H9 (cell line): Measurements from ENCODE around the gene UBTF. TPM values are rescaled to one million over a fixed set of nuclear protein-coding genes. Genes with fewer than 3 reads are reported as not detected.

Source experiments
- DNase-seq: peaks from one replicate; pipeline ENCODE4 v3.0.0-alpha.2; 2017
- H2AFZ ChIP-seq: one replicate; pipeline ENCODE4 v1.6.1; 2013; ENCODE audit warnings: mild to moderate bottlenecking, low read length, control low read depth, moderate library complexity
- H2AK5ac ChIP-seq: 2 replicates; pipeline ENCODE4 v1.6.1; 2013; ENCODE audit warnings: low read length, control low read depth, mixed read lengths; ENCODE audit not compliant: insufficient read length
- H2BK120ac ChIP-seq: one replicate; pipeline ENCODE4 v1.6.1; 2013; ENCODE audit warnings: low read depth, mild to moderate bottlenecking, low read length, control low read depth, inconsistent platforms; ENCODE audit not compliant: poor library complexity, severe bottlenecking
- H2BK12ac ChIP-seq: 2 replicates; pipeline ENCODE4 v1.6.1; 2013; ENCODE audit warnings: low read length, control low read depth, mixed read lengths, low read depth; ENCODE audit not compliant: insufficient read length
- H2BK15ac ChIP-seq: 2 replicates; pipeline ENCODE4 v1.6.1; 2013; ENCODE audit warnings: low read depth, low read length, control low read depth
- H2BK20ac ChIP-seq: one replicate; pipeline ENCODE4 v1.6.1; 2013; ENCODE audit warnings: low read depth, mild to moderate bottlenecking, low read length, control low read depth, inconsistent platforms; ENCODE audit not compliant: poor library complexity, severe bottlenecking
- H2BK5ac ChIP-seq: 2 replicates; pipeline ENCODE4 v1.6.1; 2013; ENCODE audit warnings: low read length, control low read depth, mixed read lengths; ENCODE audit not compliant: insufficient read length
- H3K14ac ChIP-seq: 2 replicates; pipeline ENCODE4 v1.6.1; 2013; ENCODE audit warnings: low read length, control low read depth; ENCODE audit not compliant: insufficient read depth
- H3K18ac ChIP-seq: 2 replicates; pipeline ENCODE4 v1.6.1; 2013; ENCODE audit warnings: low read depth, mild to moderate bottlenecking, mixed read lengths, low read length, control low read depth; ENCODE audit not compliant: insufficient read length
- H3K23ac ChIP-seq: 2 replicates; pipeline ENCODE4 v1.6.1; 2013; ENCODE audit warnings: low read length, control low read depth, mixed read lengths, low read depth; ENCODE audit not compliant: insufficient read length
- H3K23me2 ChIP-seq: 2 replicates; pipeline ENCODE4 v1.6.1; 2013; ENCODE audit warnings: low read depth, mild to moderate bottlenecking, mixed read lengths, low read length, control low read depth; ENCODE audit not compliant: insufficient read length, poor library complexity, severe bottlenecking
- H3K27ac ChIP-seq: 2 replicates; pipeline ENCODE4 v1.5.1; 2013; ENCODE audit warnings: low read length, control low read depth, mixed read lengths, low read depth; ENCODE audit not compliant: insufficient read length
- H3K27me3 ChIP-seq: 2 replicates; pipeline ENCODE4 v1.6.1; 2013; ENCODE audit warnings: low read length, control low read depth, inconsistent platforms; ENCODE audit not compliant: insufficient read depth
- H3K4ac ChIP-seq: 2 replicates; pipeline ENCODE4 v1.6.1; 2013; ENCODE audit warnings: low read depth, mild to moderate bottlenecking, control low read depth, inconsistent platforms, low read length, moderate library complexity
- H3K4me1 ChIP-seq: 2 replicates; pipeline ENCODE4 v1.6.1; 2013; ENCODE audit warnings: low read length, control low read depth, inconsistent platforms; ENCODE audit not compliant: insufficient read depth
- H3K4me2 ChIP-seq: 2 replicates; pipeline ENCODE4 v1.6.1; 2013; ENCODE audit warnings: low read length, control low read depth, mixed read lengths; ENCODE audit not compliant: insufficient read length, insufficient read depth
- H3K56ac ChIP-seq: 2 replicates; pipeline ENCODE4 v1.6.1; 2013; ENCODE audit warnings: low read depth, mild to moderate bottlenecking, mixed read lengths, low read length, control low read depth; ENCODE audit not compliant: insufficient read length
- H3K79me1 ChIP-seq: 2 replicates; pipeline ENCODE4 v1.6.1; 2013; ENCODE audit warnings: low read depth, mild to moderate bottlenecking, moderate library complexity, low read length, control low read depth, inconsistent platforms; ENCODE audit not compliant: insufficient read depth, poor library complexity, severe bottlenecking
- H3K79me2 ChIP-seq: 2 replicates; pipeline ENCODE4 v1.6.1; 2013; ENCODE audit warnings: low read length, control low read depth, inconsistent platforms; ENCODE audit not compliant: insufficient read depth
- H3K9ac ChIP-seq: 2 replicates; pipeline ENCODE4 v1.6.1; 2013; ENCODE audit warnings: low read length, control low read depth, mixed read lengths; ENCODE audit not compliant: insufficient read length; ENCODE audit errors: extremely low read depth
- H3K9me3 ChIP-seq: one replicate; pipeline ENCODE4 v1.6.1; 2013; ENCODE audit warnings: low read depth, low read length, inconsistent platforms; ENCODE audit not compliant: control insufficient read depth
- H3T11ph ChIP-seq: one replicate; pipeline ENCODE4 v1.6.1; 2013; ENCODE audit warnings: mild to moderate bottlenecking, low read length, control low read depth, inconsistent platforms
- H4K20me1 ChIP-seq: one replicate; pipeline ENCODE4 v1.6.1; 2013; ENCODE audit not compliant: control insufficient read depth, insufficient read length, insufficient read depth
- H4K5ac ChIP-seq: 2 replicates; pipeline ENCODE4 v1.6.1; 2013; ENCODE audit warnings: low read depth, mild to moderate bottlenecking, mixed read lengths, low read length, control low read depth; ENCODE audit not compliant: insufficient read length
- H4K8ac ChIP-seq: replicated peaks from 2 replicates; pipeline ENCODE4 v1.6.1; 2013; ENCODE audit warnings: low read length, control low read depth, mixed read lengths, low read depth; ENCODE audit not compliant: insufficient read length
- H4K91ac ChIP-seq: 2 replicates; pipeline ENCODE4 v1.6.1; 2013; ENCODE audit warnings: low read depth, mild to moderate bottlenecking, moderate library complexity, mixed read lengths, low read length, control low read depth; ENCODE audit not compliant: insufficient read length
- H3K27ac Mint-ChIP-seq, 3 experiments: 2 replicates in 2 of 3; 3 replicates in 1 of 3; pipeline ENCODE4 v1.8.0; 2020 to 2021; ENCODE audit warnings: mixed read lengths in 3 of 3, mild to moderate bottlenecking in 1 of 3, moderate library complexity in 1 of 3
- H3K27me3 Mint-ChIP-seq: 2 replicates; pipeline ENCODE4 v1.8.0; 2021; ENCODE audit warnings: low read depth, mild to moderate bottlenecking, moderate library complexity, mixed read lengths
- H3K36me3 Mint-ChIP-seq, 3 experiments: 2 replicates in 2 of 3; 3 replicates in 1 of 3; pipeline ENCODE4 v1.8.0; 2020 to 2021; ENCODE audit warnings: low read depth in 3 of 3, mixed read lengths in 3 of 3; ENCODE audit not compliant: insufficient read depth in 1 of 3
- H3K4me1 Mint-ChIP-seq, 2 experiments: 2 replicates each; pipeline ENCODE4 v1.8.0; 2020; ENCODE audit warnings: mixed read lengths in 2 of 2
- H3K4me3 Mint-ChIP-seq, 2 experiments: 2 replicates in 1 of 2; 3 replicates in 1 of 2; pipeline ENCODE4 v1.8.0; 2020 to 2021; ENCODE audit warnings: mild to moderate bottlenecking in 2 of 2, mixed read lengths in 2 of 2, moderate library complexity in 1 of 2
- H3K9me3 Mint-ChIP-seq, 2 experiments: 2 replicates in 1 of 2; 3 replicates in 1 of 2; pipeline ENCODE4 v1.8.0; 2020; ENCODE audit warnings: mild to moderate bottlenecking in 2 of 2, mixed read lengths in 2 of 2, moderate library complexity in 1 of 2
- WGBS: extraction: QIAGEN DNeasy Blood & Tissue Kit; methylation state at CpG from one replicate; pipeline ENCODE4 v1.1.7; 2013; ENCODE audit warnings: missing lambda C conversion rate, low lambda C conversion rate, mixed read lengths; ENCODE audit not compliant: insufficient read length; ENCODE audit errors: extremely low coverage; 5-methylcytosine and 5-hydroxymethylcytosine counted together
- total RNA-seq: library from RNA; stranded (reverse); gene quantifications from 2 replicates; pipeline ENCODE4 v1.2.1, GENCODE V29; 2021
- TF ChIP-seq, protein P1 (sequence below): fragments of 200-600 bp; sonication (generic); conservative IDR thresholded peaks from 3 replicates; pipeline ENCODE4 v1.8.0; 2021; ENCODE audit warnings: antibody characterized with exemption, mild to moderate bottlenecking

Gene UBTF
- total RNA-seq, 1 experiment from 2014 or later: 151 TPM

DNA sequence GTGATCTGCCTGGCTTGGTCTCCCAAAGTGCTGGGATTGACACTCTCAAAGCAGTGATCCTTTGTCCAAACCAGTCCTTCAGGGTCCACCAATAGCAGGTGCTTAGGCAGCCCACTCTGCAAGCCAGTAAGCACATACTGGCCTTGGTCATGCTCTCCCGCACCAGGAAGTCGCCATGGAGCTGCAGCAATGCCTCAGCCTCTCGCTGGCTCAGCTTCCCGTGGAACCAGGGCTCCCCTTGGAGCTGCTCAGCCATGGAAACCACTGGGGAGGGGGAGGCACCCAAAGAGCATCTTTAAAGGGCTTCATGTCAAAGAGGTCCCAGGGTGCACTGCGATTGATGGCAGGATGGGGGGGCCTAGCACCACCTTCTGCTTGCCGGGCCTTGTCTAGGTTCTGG, 9.6 kb upstream of the UBTF start:
- H3K9me3 ChIP-seq: no peaks in the 10 kb centered on the region
- no peak overlapping the region for H4K91ac ChIP-seq
- no peaks in the 10 kb centered on the region for H4K20me1 ChIP-seq
- no peak overlapping the region for H3K27ac ChIP-seq
- H3K4me3 Mint-ChIP-seq: no peak overlapping the region
- H3K4me1 Mint-ChIP-seq: no peaks in the 10 kb centered on the region; a peak in 1 of 4 replicates
- H3K4me2 ChIP-seq: no peak overlapping the region
- H4K8ac ChIP-seq: no peak overlapping the region
- H2BK12ac ChIP-seq: no peak overlapping the region
- no peak overlapping the region for H2BK15ac ChIP-seq
- no peak overlapping the region for H2BK20ac ChIP-seq
- no peaks in the 10 kb centered on the region for H3K36me3 Mint-ChIP-seq
- H3K56ac ChIP-seq: no peak overlapping the region
- no peak overlapping the region for H3T11ph ChIP-seq
- H3K27me3 Mint-ChIP-seq: peaks cover 5% of the 10 kb centered on the region; the same call in 1 of the 2 replicates
- H3K23me2 ChIP-seq: no peaks in the 10 kb centered on the region
- H3K23ac ChIP-seq: no peak overlapping the region
- no peak overlapping the region for H3K18ac ChIP-seq
- no peak overlapping the region for H3K4ac ChIP-seq
- H3K14ac ChIP-seq: no peak overlapping the region
- DNase-seq: no peak
- H2AK5ac ChIP-seq: no peak overlapping the region
- H3K4me1 ChIP-seq: no peaks in the 10 kb centered on the region
- no peak overlapping the region for H3K9ac ChIP-seq
- no peaks in the 10 kb centered on the region for H3K9me3 Mint-ChIP-seq
- no peak overlapping the region for H2BK5ac ChIP-seq
- no peak overlapping the region for H2BK120ac ChIP-seq
- no peak overlapping the region for H3K27ac Mint-ChIP-seq
- no peak overlapping the region for H2AFZ ChIP-seq
- WGBS: no CpG with 5 or more reads among the region's 6 CpGs
- no peaks in the 10 kb centered on the region for H3K79me2 ChIP-seq
- TF ChIP-seq, protein P1, sequence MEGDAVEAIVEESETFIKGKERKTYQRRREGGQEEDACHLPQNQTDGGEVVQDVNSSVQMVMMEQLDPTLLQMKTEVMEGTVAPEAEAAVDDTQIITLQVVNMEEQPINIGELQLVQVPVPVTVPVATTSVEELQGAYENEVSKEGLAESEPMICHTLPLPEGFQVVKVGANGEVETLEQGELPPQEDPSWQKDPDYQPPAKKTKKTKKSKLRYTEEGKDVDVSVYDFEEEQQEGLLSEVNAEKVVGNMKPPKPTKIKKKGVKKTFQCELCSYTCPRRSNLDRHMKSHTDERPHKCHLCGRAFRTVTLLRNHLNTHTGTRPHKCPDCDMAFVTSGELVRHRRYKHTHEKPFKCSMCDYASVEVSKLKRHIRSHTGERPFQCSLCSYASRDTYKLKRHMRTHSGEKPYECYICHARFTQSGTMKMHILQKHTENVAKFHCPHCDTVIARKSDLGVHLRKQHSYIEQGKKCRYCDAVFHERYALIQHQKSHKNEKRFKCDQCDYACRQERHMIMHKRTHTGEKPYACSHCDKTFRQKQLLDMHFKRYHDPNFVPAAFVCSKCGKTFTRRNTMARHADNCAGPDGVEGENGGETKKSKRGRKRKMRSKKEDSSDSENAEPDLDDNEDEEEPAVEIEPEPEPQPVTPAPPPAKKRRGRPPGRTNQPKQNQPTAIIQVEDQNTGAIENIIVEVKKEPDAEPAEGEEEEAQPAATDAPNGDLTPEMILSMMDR: no peak
- H4K5ac ChIP-seq: no peak overlapping the region
- no peaks in the 10 kb centered on the region for H3K27me3 ChIP-seq
- no peaks in the 10 kb centered on the region for H3K79me1 ChIP-seq
